ENCODE data around the gene PTCSC3. TPM values are rescaled to one million over a fixed set of nuclear protein-coding genes. Genes with fewer than 3 reads are reported as not detected.

The PTCSC3 gene
- total and polyA plus RNA-seq, 7 experiments from 2014 or later: not detected

DNA sequence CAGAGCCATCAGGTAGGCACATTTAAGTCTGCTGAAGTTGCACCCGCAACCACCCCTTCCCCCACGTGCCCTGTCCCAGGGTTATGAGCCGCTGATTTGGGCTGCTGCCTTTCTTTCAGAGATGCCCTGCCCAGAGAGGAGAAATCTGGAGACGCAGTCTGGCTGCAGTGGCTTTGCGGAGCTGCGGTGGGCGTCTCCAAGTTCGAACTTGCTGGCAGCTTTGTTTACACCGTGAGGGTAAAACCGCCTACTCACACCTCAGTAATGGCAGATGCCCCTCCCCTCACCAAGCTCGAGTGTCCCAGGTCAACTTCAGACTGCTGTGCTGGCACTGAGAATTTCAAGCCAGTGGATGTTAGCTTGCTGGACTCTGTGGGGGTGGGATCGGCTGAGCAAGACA lies 14.7 kb downstream of the PTCSC3 start:
- Mint-ChIP-seq H3K27ac (no peak overlapping the region), H3K4me3 (no peak overlapping the region), H3K4me1 (no peaks in the 10 kb centered on the region), H3K36me3 (no peaks in the 10 kb centered on the region), H3K27me3 (peaks cover 0 to 29% (median 10%) of the 10 kb centered on the region in 5 donors), H3K9me3 (peaks cover 0 to 11% (median 2%) of the 10 kb centered on the region in 11 donors)
- ATAC-seq (no peak), DNase-seq (no peak)
- intact Hi-C loops (cut with micrococcal nuclease): no loop called here
- ChIA-PET CTCF (no interaction called here), POLR2A (no interaction called here)
- Histone ChIP-seq H3K9me3 (ENCODE audit: control insufficient read depth in 2 of 3, low read length in 3 of 3) (no peaks in the 10 kb centered on the region), H3K27me3 (ENCODE audit: control insufficient read depth in 2 of 2, insufficient read depth in 2 of 2, low read length in 2 of 2) (no peaks in the 10 kb centered on the region), H3K27ac (ENCODE audit: low read depth, low read length) (no peak overlapping the region), H3K4me1 (ENCODE audit: control insufficient read depth in 2 of 2, insufficient read depth in 2 of 2, low read length in 2 of 2) (no peaks in the 10 kb centered on the region), H3K36me3 (ENCODE audit: control insufficient read depth in 2 of 3, insufficient read depth in 3 of 3, low read length in 3 of 3) (no peaks in the 10 kb centered on the region), H3K4me3 (ENCODE audit: low read length) (no peak overlapping the region)

DNA sequence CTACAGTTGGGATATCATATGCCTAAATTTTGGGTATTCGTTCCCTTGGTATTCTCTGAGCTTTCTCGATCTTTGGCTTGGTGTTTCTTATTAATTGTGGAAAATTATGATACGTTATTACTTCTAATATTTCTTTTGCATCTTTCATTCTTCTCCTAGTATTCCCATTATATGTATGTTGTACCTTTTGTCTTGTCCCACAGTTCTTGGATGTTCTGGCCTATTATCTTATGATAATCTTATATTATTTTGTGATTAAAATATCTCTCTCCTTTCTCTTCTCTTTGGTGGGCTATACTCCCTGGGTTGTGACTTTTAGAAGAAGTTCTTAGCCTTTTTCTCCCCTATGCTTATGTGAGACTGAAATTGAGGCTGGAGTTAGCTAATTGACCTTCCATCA lies 25.2 kb downstream of the PTCSC3 start:
- H3K27ac Mint-ChIP-seq: no peak overlapping the region
- peaks cover 0 to 8% (median 6%) of the 10 kb centered on the region in 5 donors for H3K27me3 Mint-ChIP-seq
- no peaks in the 10 kb centered on the region for H3K27me3 ChIP-seq (ENCODE audit: control insufficient read depth in 2 of 2, insufficient read depth in 2 of 2, low read length in 2 of 2)
- no peaks in the 10 kb centered on the region for H3K9me3 ChIP-seq (ENCODE audit: control insufficient read depth in 2 of 3, low read length in 3 of 3)
- no peak overlapping the region for H3K4me3 Mint-ChIP-seq
- CTCF ChIA-PET: no interaction called here
- H3K4me1 Mint-ChIP-seq: no peaks in the 10 kb centered on the region
- ATAC-seq (no peak), DNase-seq (no peak)
- POLR2A ChIA-PET: no interaction called here
- peaks cover 0 to 4% (median 0%) of the 10 kb centered on the region in 5 donors for H3K36me3 Mint-ChIP-seq
- H3K27ac ChIP-seq (ENCODE audit: low read depth, low read length): no peak overlapping the region
- H3K4me1 ChIP-seq (ENCODE audit: control insufficient read depth in 2 of 2, insufficient read depth in 2 of 2, low read length in 2 of 2): no peaks in the 10 kb centered on the region
- no peaks in the 10 kb centered on the region for H3K36me3 ChIP-seq (ENCODE audit: control insufficient read depth in 2 of 3, insufficient read depth in 3 of 3, low read length in 3 of 3)
- H3K4me3 ChIP-seq (ENCODE audit: low read length): no peak overlapping the region
- peaks cover 4 to 37% (median 12%) of the 10 kb centered on the region in 11 donors for H3K9me3 Mint-ChIP-seq
- intact Hi-C loops (cut with micrococcal nuclease): no loop called here

DNA sequence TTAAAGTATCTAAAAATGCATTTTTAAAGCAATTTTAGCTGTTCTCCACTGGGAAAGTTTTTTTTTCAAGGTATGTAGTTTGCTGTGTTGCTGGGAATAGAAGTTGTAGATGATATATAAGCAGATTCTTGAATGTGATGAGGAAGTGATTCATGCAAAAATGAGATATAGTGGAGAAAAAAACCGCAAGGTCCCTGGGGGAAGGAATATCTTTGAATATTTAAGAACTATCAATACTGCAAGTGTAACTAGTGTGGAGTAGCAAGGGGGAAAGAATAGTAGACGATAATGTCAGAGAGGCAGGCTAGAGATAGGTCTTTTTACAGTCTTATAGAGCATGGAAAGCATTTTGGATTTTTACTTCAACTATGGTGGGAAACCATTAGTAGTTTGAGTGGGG lies 42.5 kb downstream of the PTCSC3 start:
- H3K36me3 Mint-ChIP-seq: no peaks in the 10 kb centered on the region
- Histone ChIP-seq H3K4me3 (ENCODE audit: low read length) (no peak overlapping the region), H3K36me3 (ENCODE audit: control insufficient read depth in 2 of 3, insufficient read depth in 3 of 3, low read length in 3 of 3) (no peaks in the 10 kb centered on the region), H3K27ac (ENCODE audit: low read depth, low read length) (no peak overlapping the region), H3K27me3 (ENCODE audit: control insufficient read depth in 2 of 2, insufficient read depth in 2 of 2, low read length in 2 of 2) (no peaks in the 10 kb centered on the region), H3K4me1 (ENCODE audit: control insufficient read depth in 2 of 2, insufficient read depth in 2 of 2, low read length in 2 of 2) (no peaks in the 10 kb centered on the region), H3K9me3 (ENCODE audit: control insufficient read depth in 2 of 3, low read length in 3 of 3) (no peaks in the 10 kb centered on the region)
- peaks cover under 1 to 26% (median 9%) of the 10 kb centered on the region in 5 donors for H3K27me3 Mint-ChIP-seq
- H3K9me3 Mint-ChIP-seq: peaks cover 0 to 5% (median 0%) of the 10 kb centered on the region in 11 donors
- no peak for DNase-seq
- ChIA-PET CTCF (no interaction called here), POLR2A (no interaction called here)
- H3K4me3 Mint-ChIP-seq: no peak overlapping the region
- no peaks in the 10 kb centered on the region for H3K4me1 Mint-ChIP-seq
- ATAC-seq: no peak
- intact Hi-C loops (cut with micrococcal nuclease): no loop called here
- no peak overlapping the region for H3K27ac Mint-ChIP-seq

DNA sequence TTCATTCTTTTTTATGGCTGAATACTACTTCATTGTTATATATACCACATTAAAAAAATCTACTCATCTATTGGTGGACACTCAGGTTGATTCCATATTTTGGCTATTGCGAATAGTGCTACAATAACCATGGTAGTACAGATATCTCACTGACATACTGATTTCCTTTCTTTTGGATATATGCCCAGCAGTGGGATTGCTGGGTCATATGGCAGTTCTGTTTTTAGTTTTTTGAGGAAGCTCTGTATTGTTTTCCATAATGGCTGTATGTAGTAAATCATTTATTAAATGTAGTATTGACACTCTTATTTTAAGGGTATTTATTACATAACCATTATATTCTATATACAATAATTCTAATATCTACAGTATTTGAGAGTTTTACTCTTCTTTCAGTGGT lies 43.7 kb downstream of the PTCSC3 start:
- intact Hi-C loops (cut with micrococcal nuclease): no loop called here
- ChIA-PET POLR2A (no interaction called here), CTCF (interaction anchor here (0.7 kb wide), 1 partner anchor 37 kb away, joined by 3 read pairs; no protein-coding TSS in a partner anchor)
- no peak for DNase-seq
- H3K36me3 ChIP-seq (ENCODE audit: control insufficient read depth in 2 of 3, insufficient read depth in 3 of 3, low read length in 3 of 3): no peaks in the 10 kb centered on the region
- no peaks in the 10 kb centered on the region for H3K4me1 ChIP-seq (ENCODE audit: control insufficient read depth in 2 of 2, insufficient read depth in 2 of 2, low read length in 2 of 2)
- no peaks in the 10 kb centered on the region for H3K9me3 ChIP-seq (ENCODE audit: control insufficient read depth in 2 of 3, low read length in 3 of 3)
- ATAC-seq: no peak
- Mint-ChIP-seq H3K9me3 (peaks cover 0 to 5% (median 0%) of the 10 kb centered on the region in 11 donors), H3K27me3 (peaks cover 5 to 34% (median 14%) of the 10 kb centered on the region in 5 donors), H3K36me3 (no peaks in the 10 kb centered on the region), H3K4me1 (no peaks in the 10 kb centered on the region), H3K4me3 (no peak overlapping the region), H3K27ac (no peak overlapping the region)
- no peaks in the 10 kb centered on the region for H3K27me3 ChIP-seq (ENCODE audit: control insufficient read depth in 2 of 2, insufficient read depth in 2 of 2, low read length in 2 of 2)
- H3K4me3 ChIP-seq (ENCODE audit: low read length): no peak overlapping the region
- H3K27ac ChIP-seq (ENCODE audit: low read depth, low read length): no peak overlapping the region

DNA sequence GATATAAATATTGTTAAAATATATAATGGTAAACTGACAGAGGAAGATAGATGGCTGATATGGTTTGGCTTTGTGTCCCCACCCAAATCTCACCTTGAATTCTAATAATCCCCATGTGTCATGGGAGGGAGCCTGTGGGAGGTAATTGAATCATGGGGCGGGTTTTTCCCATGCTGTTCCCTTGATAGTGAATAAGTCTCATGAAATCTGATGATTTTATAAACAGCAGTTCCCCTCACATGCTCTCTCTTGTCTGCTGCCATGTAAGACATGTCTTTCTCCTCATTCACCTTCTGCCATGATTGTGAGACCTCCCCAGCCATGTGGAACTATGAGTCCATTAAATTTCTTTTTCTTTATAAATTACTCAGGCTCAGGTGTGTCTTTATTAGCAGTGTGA lies 46.3 kb downstream of the PTCSC3 start:
- DNase-seq: no peak
- intact Hi-C loops (cut with micrococcal nuclease): no loop called here
- Histone ChIP-seq H3K27ac (ENCODE audit: low read depth, low read length) (no peak overlapping the region), H3K4me3 (ENCODE audit: low read length) (no peak overlapping the region), H3K9me3 (ENCODE audit: control insufficient read depth in 2 of 3, low read length in 3 of 3) (no peaks in the 10 kb centered on the region), H3K36me3 (ENCODE audit: control insufficient read depth in 2 of 3, insufficient read depth in 3 of 3, low read length in 3 of 3) (no peaks in the 10 kb centered on the region), H3K4me1 (ENCODE audit: control insufficient read depth in 2 of 2, insufficient read depth in 2 of 2, low read length in 2 of 2) (no peaks in the 10 kb centered on the region), H3K27me3 (ENCODE audit: control insufficient read depth in 2 of 2, insufficient read depth in 2 of 2, low read length in 2 of 2) (no peaks in the 10 kb centered on the region)
- Mint-ChIP-seq H3K4me1 (no peaks in the 10 kb centered on the region), H3K27me3 (peaks cover 8 to 51% (median 28%) of the 10 kb centered on the region in 5 donors), H3K4me3 (no peak overlapping the region), H3K36me3 (no peaks in the 10 kb centered on the region), H3K27ac (no peak overlapping the region), H3K9me3 (peaks cover 0 to 5% (median 3%) of the 10 kb centered on the region in 11 donors)
- CTCF ChIA-PET: no interaction called here
- POLR2A ChIA-PET: no interaction called here
- no peak for ATAC-seq

DNA sequence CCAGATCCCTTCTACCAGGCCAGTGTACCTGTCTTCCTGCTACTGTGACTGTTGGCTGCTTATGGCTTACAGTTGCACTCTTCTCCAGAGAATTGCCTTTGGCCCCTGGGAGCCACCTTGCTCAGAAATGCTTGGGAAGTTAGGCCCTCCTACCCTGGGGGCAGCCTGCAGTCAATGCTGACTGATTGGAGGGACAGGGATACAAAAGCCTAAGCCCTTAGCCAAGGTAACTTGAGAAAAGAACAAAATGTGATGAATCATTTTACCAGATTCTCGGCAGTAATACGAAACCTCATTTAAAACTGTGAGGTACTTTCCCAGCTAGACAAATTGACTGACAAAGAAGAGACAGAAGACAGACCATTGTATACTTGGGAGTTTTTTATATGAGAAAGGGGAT lies 47.3 kb downstream of the PTCSC3 start:
- CTCF ChIA-PET: no interaction called here
- no peak overlapping the region for H3K4me3 ChIP-seq (ENCODE audit: low read length)
- no peak for DNase-seq
- Mint-ChIP-seq H3K9me3 (peaks cover 0 to 7% (median 4%) of the 10 kb centered on the region in 11 donors), H3K27me3 (peaks cover 8 to 52% (median 35%) of the 10 kb centered on the region in 5 donors), H3K27ac (no peak overlapping the region), H3K36me3 (no peaks in the 10 kb centered on the region), H3K4me3 (no peak overlapping the region), H3K4me1 (no peaks in the 10 kb centered on the region)
- no peak for ATAC-seq
- intact Hi-C loops (cut with micrococcal nuclease): no loop called here
- H3K4me1 ChIP-seq (ENCODE audit: control insufficient read depth in 2 of 2, insufficient read depth in 2 of 2, low read length in 2 of 2): no peaks in the 10 kb centered on the region
- H3K27ac ChIP-seq (ENCODE audit: low read depth, low read length): no peak overlapping the region
- H3K27me3 ChIP-seq (ENCODE audit: control insufficient read depth in 2 of 2, insufficient read depth in 2 of 2, low read length in 2 of 2): no peaks in the 10 kb centered on the region
- POLR2A ChIA-PET: no interaction called here
- no peaks in the 10 kb centered on the region for H3K36me3 ChIP-seq (ENCODE audit: control insufficient read depth in 2 of 3, insufficient read depth in 3 of 3, low read length in 3 of 3)
- H3K9me3 ChIP-seq (ENCODE audit: control insufficient read depth in 2 of 3, low read length in 3 of 3): no peaks in the 10 kb centered on the region

DNA sequence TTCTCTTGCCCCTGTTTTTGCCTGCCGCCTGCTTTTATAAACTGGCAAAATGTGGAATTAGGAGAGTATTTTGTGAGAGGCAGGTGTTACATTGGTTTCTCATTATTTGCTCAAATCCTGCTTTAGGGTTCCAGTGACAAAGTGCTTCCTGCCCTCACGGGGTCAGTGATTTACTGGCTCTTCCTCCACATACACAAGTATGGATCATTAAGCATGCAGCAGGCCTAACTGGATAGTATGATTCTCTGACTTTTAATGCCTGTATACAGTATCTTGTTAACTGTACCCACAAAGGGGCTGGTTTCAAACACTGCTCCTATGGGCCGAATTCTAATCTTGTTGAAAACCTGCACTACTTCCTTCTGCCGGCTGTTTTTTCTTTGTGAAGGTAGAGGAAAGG lies 63.2 kb downstream of the PTCSC3 start:
- intact Hi-C loops (cut with micrococcal nuclease): no loop called here
- CTCF ChIA-PET: no interaction called here
- Mint-ChIP-seq H3K36me3 (no peaks in the 10 kb centered on the region), H3K27ac (no peak overlapping the region), H3K9me3 (peaks cover 0 to 5% (median 0%) of the 10 kb centered on the region in 11 donors), H3K4me3 (no peak overlapping the region), H3K27me3 (peaks cover 5 to 24% (median 20%) of the 10 kb centered on the region in 5 donors), H3K4me1 (no peaks in the 10 kb centered on the region)
- Histone ChIP-seq H3K36me3 (ENCODE audit: control insufficient read depth in 2 of 3, insufficient read depth in 3 of 3, low read length in 3 of 3) (no peaks in the 10 kb centered on the region), H3K27ac (ENCODE audit: low read depth, low read length) (no peak overlapping the region), H3K4me3 (ENCODE audit: low read length) (no peak overlapping the region), H3K9me3 (ENCODE audit: control insufficient read depth in 2 of 3, low read length in 3 of 3) (no peaks in the 10 kb centered on the region), H3K4me1 (ENCODE audit: control insufficient read depth in 2 of 2, insufficient read depth in 2 of 2, low read length in 2 of 2) (no peaks in the 10 kb centered on the region), H3K27me3 (ENCODE audit: control insufficient read depth in 2 of 2, insufficient read depth in 2 of 2, low read length in 2 of 2) (no peaks in the 10 kb centered on the region)
- ATAC-seq (no peak), DNase-seq (no peak)
- POLR2A ChIA-PET: no interaction called here

Measured in naive thymus-derived CD4-positive, alpha-beta T cell (primary cell).